SK-N-SH treated with all-trans-retinoic acid at 6 μM for 48 hours (cell line): ENCODE results near the gene PAX5.

Source experiments
- ZC3H10 ChIP-seq: fragments of 250-450 bp; sonication (Bioruptor Pico); IDR thresholded peaks from 2 replicates; pipeline ENCODE4 v1.5.1; 2021; ENCODE audit warnings: mild to moderate bottlenecking, moderate library complexity
- ZFP3 ChIP-seq: fragments of 250-450 bp; sonication (Bioruptor Pico); IDR thresholded peaks from 2 replicates; pipeline ENCODE4 v1.5.0; 2020; ENCODE audit warnings: mild to moderate bottlenecking, moderate library complexity

GRCh38 chr9:36881743-36882441 lies 152.2 kb downstream of the PAX5 start:
- TF ChIP-seq ZFP3 (CRISPR knock-in tag): no peak
- TF ChIP-seq ZC3H10 (CRISPR knock-in tag): no peak
